ENCODE measurements around the gene PEX11A. TPM values are rescaled to one million over a fixed set of nuclear protein-coding genes. Genes with fewer than 3 reads are reported as not detected.

PEX11A gene
- total and polyA plus RNA-seq, 2 of the 8 experiments (the other 6 are each of a cell fraction or from before 2014, with no cell fraction given): 2.9 to 3.0 TPM

- TF ChIP-seq POU5F1 (IDR thresholded peaks at IDR 0.05; ENCODE audit: low read depth, low read length): no peak
- no peak for TF ChIP-seq HDAC6 (IDR thresholded peaks at IDR 0.05; ENCODE audit: low read depth, low read length)
Observed at GRCh38 chr15:89642106-89642505, 48.4 kb downstream of the PEX11A start (continued).
